Keratinocyte (primary cell): ENCODE measurements around the gene RAB44. TPM values are rescaled to one million over a fixed set of nuclear protein-coding genes. Genes with fewer than 3 reads are reported as not detected.

Experiments
- DNase-seq: peaks from one replicate; pipeline ENCODE4 v3.0.0-alpha.2; 2011; ENCODE audit warnings: low read depth, missing footprints, low spot score
- FAIRE-seq: peaks from 2 replicates; lab custom pipeline; 2011; peaks lifted over from hg19 to GRCh38; lab: Jason Lieb, UNC
- H2AFZ ChIP-seq: 2 replicates; pipeline ENCODE4 v1.6.0; 2012; ENCODE audit warnings: low read length, control low read depth, inconsistent platforms; ENCODE audit not compliant: control insufficient read depth
- H3K27ac ChIP-seq: 2 replicates; pipeline ENCODE4 v1.5.1; 2011; ENCODE audit warnings: low read length; ENCODE audit not compliant: control insufficient read depth, insufficient read depth
- H3K27me3 ChIP-seq: 3 replicates; pipeline ENCODE4 v1.6.0; 2011; ENCODE audit warnings: low read length; ENCODE audit not compliant: control insufficient read depth, insufficient read depth; ENCODE audit errors: extremely low read depth
- H3K36me3 ChIP-seq, 2 experiments: 2 replicates in 1 of 2; 3 replicates in 1 of 2; pipeline ENCODE4 v1.5.1; 2011; ENCODE audit warnings: low read length in 2 of 2, mild to moderate bottlenecking in 1 of 2; ENCODE audit not compliant: control insufficient read depth in 2 of 2, insufficient read depth in 2 of 2; ENCODE audit errors: extremely low read depth in 1 of 2
- H3K4me1 ChIP-seq: 3 replicates; pipeline ENCODE4 v1.5.1; 2011; ENCODE audit warnings: low read length; ENCODE audit not compliant: control insufficient read depth, insufficient read depth; ENCODE audit errors: extremely low read depth
- H3K4me2 ChIP-seq: 3 replicates; pipeline ENCODE4 v1.6.0; 2011; ENCODE audit warnings: low read depth, low read length; ENCODE audit not compliant: control insufficient read depth, insufficient read depth; ENCODE audit errors: extremely low read depth
- H3K4me3 ChIP-seq, 3 experiments: fragments of 200-600 bp in 1 of 3; sonication (generic) in 1 of 3; 2 replicates in 2 of 3; 3 replicates in 1 of 3; pipeline ENCODE4 v1.5.1; 2011 to 2016; ENCODE audit warnings: low read length in 3 of 3, mild to moderate bottlenecking in 3 of 3, control low read depth in 2 of 3, inconsistent platforms in 1 of 3, low read depth in 1 of 3, mixed read lengths in 1 of 3, mixed run types in 1 of 3, moderate library complexity in 1 of 3; ENCODE audit not compliant: control insufficient read depth in 2 of 3, insufficient read depth in 2 of 3; ENCODE audit errors: extremely low read depth in 1 of 3
- H3K79me2 ChIP-seq: 2 replicates; pipeline ENCODE4 v1.6.0; 2012; ENCODE audit warnings: low read length; ENCODE audit not compliant: control insufficient read depth, insufficient read depth
- H3K9ac ChIP-seq: 3 replicates; pipeline ENCODE4 v1.6.0; 2011; ENCODE audit warnings: low read length; ENCODE audit not compliant: control insufficient read depth, insufficient read depth; ENCODE audit errors: extremely low read depth
- H3K9me1 ChIP-seq: 3 replicates; pipeline ENCODE4 v1.6.0; 2011; ENCODE audit warnings: low read length; ENCODE audit not compliant: control insufficient read depth, insufficient read depth; ENCODE audit errors: extremely low read depth
- H3K9me3 ChIP-seq: 2 replicates; pipeline ENCODE4 v1.5.1; 2012; ENCODE audit warnings: low read depth, low read length; ENCODE audit not compliant: control insufficient read depth
- H4K20me1 ChIP-seq: 3 replicates; pipeline ENCODE4 v1.6.0; 2011; ENCODE audit warnings: low read length; ENCODE audit not compliant: control insufficient read depth, insufficient read depth; ENCODE audit errors: extremely low read depth
- CTCF ChIP-seq, 3 experiments: IDR thresholded peaks in 1 of 3; conservative IDR thresholded peaks in 1 of 3; optimal IDR thresholded peaks in 1 of 3; 2 replicates in 2 of 3; 3 replicates in 1 of 3; pipeline versions ENCODE3 to v1.5.1; 2011; ENCODE audit warnings: low read length in 3 of 3, mild to moderate bottlenecking in 3 of 3, moderate library complexity in 2 of 3, control low read depth in 1 of 3, inconsistent platforms in 1 of 3; ENCODE audit not compliant: insufficient read depth in 2 of 3; ENCODE audit errors: extremely low read depth in 1 of 3
- EZH2 ChIP-seq: IDR thresholded peaks from one replicate; pipeline ENCODE4 v1.6.1; 2012; ENCODE audit warnings: inconsistent platforms, mild to moderate bottlenecking, low read length, moderate library complexity
- dilution Hi-C: fragments of 300-500 bp; cut with MboI; formaldehyde crosslinking; loops from one replicate; pipeline ENCODE4 v1.7.0; 2020; ENCODE audit warnings: low sequenced_read_pairs; ENCODE audit not compliant: extremely low pct_ligation_motif_present
- polyA minus RNA-seq, 3 experiments: library from RNA; depleted of rRNA, polyadenylated mRNA; stranded (reverse); fragments of >200 nt; gene quantifications; 1 replicate in 1 of 3; 2 replicates in 1 of 3; 3 replicates in 1 of 3; pipeline ENCODE4 v1.2.3, GENCODE V29; 2011
- polyA plus RNA-seq, 5 experiments: library from polyadenylated mRNA; depleted of rRNA in 3 of 5; stranded (reverse) in 3 of 5; stranded (forward) in 1 of 5; unstranded in 1 of 5; fragments of >200 nt; gene quantifications; 1 replicate in 1 of 5; 2 replicates in 3 of 5; 3 replicates in 1 of 5; pipeline versions ENCODE4 v1.2.1 to v1.2.3, GENCODE V29; 2011 to 2012; ENCODE audit warnings: missing spikeins in 2 of 5, low read depth in 1 of 5, low replicate concordance in 1 of 5

The RAB44 gene
- polyA plus RNA-seq (0.03 TPM in 2 of 3 replicates, not detected in the other), polyA minus RNA-seq (not detected in 3 replicates)
- polyA plus RNA-seq (2011; ENCODE audit: low read depth) = 0.07 TPM
- not detected in 2 replicates for polyA plus RNA-seq (2011; cell fraction: cytosol; rRNA removed)
- polyA plus RNA-seq (2011; cell fraction: nucleus; rRNA removed) = 0.03 and 0.05 TPM in 2 replicates
- polyA plus RNA-seq (2012; ENCODE audit: low replicate concordance) = 0.13 TPM in 1 of 2 replicates, not detected in the other
- polyA minus RNA-seq (2011; cell fraction: cytosol; rRNA and poly(A)+ RNA removed) = not detected
- polyA minus RNA-seq (2011; cell fraction: nucleus; rRNA and poly(A)+ RNA removed) = not detected in 2 replicates

GRCh38 chr6:36697481-36697903, at the start of gene RAB44:
Gene RAB44, plus strand, starts transcription at chr6:36697826. Its CDS starts 6,410 bp downstream, at chr6:36704236.
- no peaks in the 10 kb centered on the region for H3K36me3 ChIP-seq
- FAIRE-seq (no peak), DNase-seq (no peak)
- H3K9ac ChIP-seq = no peak within 1 kb of the TSS
- no peak within 1 kb of the TSS for H2AFZ ChIP-seq
- H3K79me2 ChIP-seq = no peaks in the 10 kb centered on the region
- no peak within 1 kb of the TSS for H3K4me3 ChIP-seq
- no peaks in the 10 kb centered on the region for H4K20me1 ChIP-seq
- peaks cover 2% of the 10 kb centered on the region for H3K9me1 ChIP-seq
- peaks cover 17% of the 10 kb centered on the region for H3K4me1 ChIP-seq
- dilution Hi-C loops = no loop called here
- TF ChIP-seq CTCF (optimal IDR thresholded peaks at IDR 0.05 in 1 of 3, IDR thresholded peaks at IDR 0.05 in 1 of 3, conservative IDR thresholded peaks at IDR 0.05 in 1 of 3; ENCODE audit: extremely low read depth in 1 of 3, insufficient read depth in 2 of 3, low read length in 3 of 3) (no peak), EZH2 (no peak)
- no peaks in the 10 kb centered on the region for H3K9me3 ChIP-seq
- H3K27me3 ChIP-seq = no peaks in the 10 kb centered on the region
- no peak within 1 kb of the TSS for H3K27ac ChIP-seq
- H3K4me2 ChIP-seq = no peak within 1 kb of the TSS

- H3K9ac ChIP-seq = no peak overlapping the region
- H3K4me2 ChIP-seq = no peak overlapping the region
- no peaks in the 10 kb centered on the region for H3K36me3 ChIP-seq
- H3K4me3 ChIP-seq = no peak overlapping the region
- no peak overlapping the region for H3K27ac ChIP-seq
- no peaks in the 10 kb centered on the region for H3K79me2 ChIP-seq
- no peaks in the 10 kb centered on the region for H3K9me3 ChIP-seq
- no peak for FAIRE-seq
- no peaks in the 10 kb centered on the region for H3K9me1 ChIP-seq
- TF ChIP-seq CTCF (optimal IDR thresholded peaks at IDR 0.05 in 1 of 3, IDR thresholded peaks at IDR 0.05 in 1 of 3, conservative IDR thresholded peaks at IDR 0.05 in 1 of 3; ENCODE audit: extremely low read depth in 1 of 3, insufficient read depth in 2 of 3, low read length in 3 of 3) = no peak
- no peak for TF ChIP-seq EZH2
- DNase-seq = no peak
- peaks cover 9% of the 10 kb centered on the region for H3K4me1 ChIP-seq
- no peaks in the 10 kb centered on the region for H3K27me3 ChIP-seq
- no peaks in the 10 kb centered on the region for H4K20me1 ChIP-seq
- no peak overlapping the region for H2AFZ ChIP-seq
- dilution Hi-C loops = no loop called here
These were observed 48.5 kb upstream of the RAB44 start for GRCh38 chr6:36649086-36649485.
